NB4 (cell line): Measurements from ENCODE around the gene PERM1.

Experiments used
- MAX ChIP-seq: IDR thresholded peaks from 2 replicates; pipeline ENCODE4 v1.6.1; 2011; ENCODE audit warnings: low read depth, low read length
- MYC ChIP-seq: IDR thresholded peaks from 2 replicates; pipeline ENCODE4 v1.6.1; 2011; ENCODE audit warnings: low read depth, low read length
- POLR2A ChIP-seq: IDR thresholded peaks from 2 replicates; pipeline ENCODE4 v1.6.1; 2011; ENCODE audit warnings: mild to moderate bottlenecking; ENCODE audit not compliant: insufficient read length; ENCODE audit errors: extremely low read depth
- TF ChIP-seq, protein P1 (sequence below): IDR thresholded peaks from one replicate; pipeline ENCODE4 v1.5.1; 2012; ENCODE audit warnings: low read depth, low read length

GRCh38 chr1:984476-984814, 2.6 kb upstream of the PERM1 start:
- TF ChIP-seq, protein P1, sequence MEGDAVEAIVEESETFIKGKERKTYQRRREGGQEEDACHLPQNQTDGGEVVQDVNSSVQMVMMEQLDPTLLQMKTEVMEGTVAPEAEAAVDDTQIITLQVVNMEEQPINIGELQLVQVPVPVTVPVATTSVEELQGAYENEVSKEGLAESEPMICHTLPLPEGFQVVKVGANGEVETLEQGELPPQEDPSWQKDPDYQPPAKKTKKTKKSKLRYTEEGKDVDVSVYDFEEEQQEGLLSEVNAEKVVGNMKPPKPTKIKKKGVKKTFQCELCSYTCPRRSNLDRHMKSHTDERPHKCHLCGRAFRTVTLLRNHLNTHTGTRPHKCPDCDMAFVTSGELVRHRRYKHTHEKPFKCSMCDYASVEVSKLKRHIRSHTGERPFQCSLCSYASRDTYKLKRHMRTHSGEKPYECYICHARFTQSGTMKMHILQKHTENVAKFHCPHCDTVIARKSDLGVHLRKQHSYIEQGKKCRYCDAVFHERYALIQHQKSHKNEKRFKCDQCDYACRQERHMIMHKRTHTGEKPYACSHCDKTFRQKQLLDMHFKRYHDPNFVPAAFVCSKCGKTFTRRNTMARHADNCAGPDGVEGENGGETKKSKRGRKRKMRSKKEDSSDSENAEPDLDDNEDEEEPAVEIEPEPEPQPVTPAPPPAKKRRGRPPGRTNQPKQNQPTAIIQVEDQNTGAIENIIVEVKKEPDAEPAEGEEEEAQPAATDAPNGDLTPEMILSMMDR: no peak
- no peak for TF ChIP-seq MYC
- TF ChIP-seq POLR2A: no peak
- TF ChIP-seq MAX: no peak
